Stimulated activated CD8-positive, alpha-beta memory T cell treated with anti-CD3 and anti-CD28 coated beads, Interleukin-7, amount 100 ng/mL, for 1 hour (primary cell): ENCODE results near the gene HRAS.

Experiments used
- DNase-seq, 2 donors: peaks; one replicate each; pipeline ENCODE4 v3.0.0-alpha.2; 2020; ENCODE audit warnings: low read depth in 2 of 2

HRAS gene

GRCh38 chr11:494761-495536 lies 40.4 kb downstream of the HRAS start:
- DNase-seq, result no peak

- no peak for DNase-seq
These were observed 42.7 kb downstream of the HRAS start for GRCh38 chr11:492427-493226.

GRCh38 chr11:491358-491757 lies 44.0 kb downstream of the HRAS start:
- no peak for DNase-seq

GRCh38 chr11:490930-491260 lies 44.5 kb downstream of the HRAS start:
- DNase-seq, result no peak

DNA sequence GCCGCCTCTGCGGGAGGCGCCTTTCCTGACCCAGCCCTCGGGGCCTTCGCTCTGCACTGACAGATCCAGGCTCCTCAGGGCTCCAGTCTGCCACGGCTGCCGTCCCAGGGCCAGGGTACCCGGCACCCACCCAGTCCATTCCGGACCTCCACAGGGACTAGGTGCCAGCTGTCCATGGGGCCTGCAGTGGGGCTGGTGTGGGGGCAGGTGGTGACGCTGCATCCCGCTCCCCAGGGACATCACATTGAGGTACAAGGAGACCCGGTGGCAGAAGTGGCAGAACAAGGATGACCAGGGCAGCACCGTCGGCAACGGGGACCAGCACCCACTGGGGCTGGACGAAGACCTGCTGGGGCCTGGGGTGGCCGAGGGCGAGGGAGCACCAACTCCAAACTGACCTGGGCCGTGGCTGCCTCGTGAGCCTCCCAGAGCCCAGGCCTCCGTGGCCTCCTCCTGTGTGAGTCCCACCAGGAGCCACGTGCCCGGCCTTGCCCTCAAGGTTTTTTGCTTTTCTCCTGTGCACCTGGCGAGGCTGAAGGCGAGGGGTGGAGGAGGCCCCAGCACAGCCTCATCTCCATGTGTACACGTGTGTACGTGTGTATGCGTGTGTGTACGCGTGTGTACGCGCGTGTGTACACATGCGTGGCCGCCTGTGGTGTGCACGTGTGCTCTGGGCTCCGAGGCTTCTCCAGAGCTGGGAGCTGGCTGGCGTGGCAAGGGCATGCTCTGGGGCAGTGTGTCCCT lies 45.0 kb downstream of the HRAS start:
- DNase-seq, result no peak

- DNase-seq, result no peak
These were observed 45.7 kb downstream of the HRAS start for GRCh38 chr11:489610-490185.

DNA sequence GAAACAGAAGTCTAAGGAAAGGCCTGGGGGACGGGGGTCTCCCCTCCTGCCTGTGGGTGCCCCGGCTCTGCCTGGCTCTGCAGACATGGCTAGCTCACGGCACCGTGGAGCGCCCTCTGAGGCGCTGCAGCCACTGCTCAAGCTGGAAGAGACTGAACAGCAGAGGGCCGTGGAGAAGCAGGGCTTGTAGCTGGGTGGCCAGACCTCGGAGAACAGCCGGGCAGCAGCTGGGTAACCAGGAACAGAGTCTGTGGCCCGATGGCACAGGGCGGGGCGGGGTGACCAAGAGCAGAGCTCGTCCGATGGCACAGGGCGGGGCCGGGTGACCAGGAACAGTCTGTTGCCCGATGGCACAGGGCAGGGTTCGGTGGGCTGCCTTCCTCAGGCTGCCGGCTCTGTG lies 46.4 kb downstream of the HRAS start:
- no peak for DNase-seq

DNA sequence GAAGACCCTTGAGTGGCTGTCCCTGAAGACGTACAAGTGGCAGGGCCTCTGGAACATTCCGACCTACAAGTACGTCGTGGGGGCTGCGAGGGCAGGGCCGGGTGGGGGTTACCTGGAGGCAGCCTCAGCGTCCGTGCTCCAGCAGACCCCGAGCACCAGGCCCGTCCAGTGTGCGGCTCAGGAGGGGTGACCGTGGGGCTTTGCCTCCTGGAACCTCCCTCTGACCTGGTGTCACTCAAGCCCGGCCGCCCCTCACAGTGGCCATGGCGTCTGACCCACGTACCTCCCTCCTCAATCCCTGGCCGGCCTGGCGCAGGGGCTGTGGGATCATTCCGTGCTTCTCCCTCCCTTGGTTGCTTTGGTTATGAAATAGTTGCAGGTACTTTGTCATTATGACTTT lies 46.8 kb downstream of the HRAS start:
- DNase-seq, result no peak

DNA sequence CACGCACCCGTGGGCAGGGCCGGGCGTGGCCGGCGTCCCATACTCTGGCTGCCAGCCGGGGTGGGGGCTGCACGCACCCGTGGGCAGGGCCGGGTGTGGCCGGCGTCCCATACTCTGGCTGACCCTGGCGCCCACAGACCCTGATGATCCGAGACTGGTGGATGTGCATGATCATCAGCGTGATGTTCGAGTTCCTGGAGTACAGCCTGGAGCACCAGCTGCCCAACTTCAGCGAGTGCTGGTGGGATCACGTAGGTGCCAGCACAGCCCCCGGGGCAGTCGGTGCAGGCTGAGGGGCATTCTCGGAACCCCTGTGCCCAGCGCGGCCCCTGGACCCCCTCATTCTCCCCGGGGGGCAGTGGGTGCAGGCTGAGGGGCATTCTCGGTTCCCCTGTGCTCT lies 47.3 kb downstream of the HRAS start:
- DNase-seq, result no peak

- DNase-seq, result no peak
These were observed 47.8 kb downstream of the HRAS start for GRCh38 chr11:487571-488021.

DNA sequence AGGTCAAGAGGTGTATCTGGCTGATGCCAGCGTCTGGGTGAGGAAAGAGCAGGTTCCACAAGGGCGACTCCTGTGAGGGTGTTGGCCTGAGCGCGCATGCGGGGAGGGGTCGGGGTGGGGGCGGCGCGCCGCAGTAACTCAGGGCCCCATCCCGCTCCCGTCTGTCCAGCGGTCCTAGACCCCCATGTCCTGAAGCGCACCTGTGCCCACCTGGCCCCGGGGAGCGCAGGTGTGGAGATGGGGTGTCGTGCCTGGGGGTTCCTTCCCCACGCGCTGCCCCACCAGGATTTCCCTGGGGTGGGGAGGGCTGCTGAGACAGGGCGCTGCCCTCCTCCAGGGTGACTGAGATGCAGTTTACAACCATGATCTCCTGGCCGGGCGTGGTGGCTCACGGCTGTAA lies 49.2 kb downstream of the HRAS start:
- no peak for DNase-seq

DNA sequence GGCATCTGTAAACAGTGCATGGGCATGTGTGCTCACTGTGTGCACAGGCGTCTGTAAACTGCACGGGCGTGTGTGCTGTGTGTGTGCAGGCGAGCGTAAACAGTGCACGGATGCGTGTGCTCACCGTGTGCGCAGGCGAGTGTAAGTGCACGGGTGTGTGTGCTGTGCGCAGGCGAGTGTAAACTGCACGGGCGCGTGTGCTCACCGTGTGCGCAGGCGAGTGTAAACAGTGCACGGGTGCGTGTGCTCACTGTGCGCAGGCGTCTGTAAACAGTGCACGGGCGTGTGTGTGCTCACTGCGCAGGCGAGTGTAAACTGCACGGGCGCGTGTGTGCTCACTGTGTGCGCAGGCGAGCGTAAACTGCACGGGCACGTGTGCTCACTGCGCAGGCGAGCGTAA lies 50.8 kb downstream of the HRAS start:
- DNase-seq, result no peak
